Endodermal cell (in vitro differentiated cells): Measurements from ENCODE around the gene CDH18. TPM values are rescaled to one million over a fixed set of nuclear protein-coding genes. Genes with fewer than 3 reads are reported as not detected.

Experiments used
- DNase-seq: peaks from one replicate; pipeline ENCODE4 v3.0.0-alpha.2; 2017
- H3K27ac ChIP-seq: 2 replicates; pipeline ENCODE4 v1.5.1; 2013; ENCODE audit warnings: mild to moderate bottlenecking, low read depth, low read length, moderate library complexity
- H3K27me3 ChIP-seq: 2 replicates; pipeline ENCODE4 v1.6.1; 2013; ENCODE audit warnings: mild to moderate bottlenecking, low read length, moderate library complexity; ENCODE audit not compliant: insufficient read depth, control insufficient read depth, poor library complexity, severe bottlenecking
- H3K36me3 ChIP-seq: 2 replicates; pipeline ENCODE4 v1.7.0; 2013; ENCODE audit warnings: mild to moderate bottlenecking, low read length, moderate library complexity; ENCODE audit not compliant: control insufficient read depth, insufficient read depth
- H3K4me1 ChIP-seq: one replicate; pipeline ENCODE4 v1.7.0; 2013; ENCODE audit warnings: low read length; ENCODE audit not compliant: control insufficient read depth, insufficient read depth
- H3K4me3 ChIP-seq: 2 replicates; pipeline ENCODE4 v1.5.1; 2013; ENCODE audit warnings: mild to moderate bottlenecking, low read length, moderate library complexity
- H3K9ac ChIP-seq: 2 replicates; pipeline ENCODE4 v1.6.1; 2013; ENCODE audit warnings: mild to moderate bottlenecking, low read length, moderate library complexity; ENCODE audit not compliant: poor library complexity, severe bottlenecking; ENCODE audit errors: extremely low read depth
- H3K9me3 ChIP-seq: 2 replicates; pipeline ENCODE4 v1.6.1; 2013; ENCODE audit warnings: mild to moderate bottlenecking, low read length, moderate library complexity; ENCODE audit not compliant: control insufficient read depth
- H3K27ac Mint-ChIP-seq: 2 replicates; pipeline ENCODE4 v1.8.0; 2020; ENCODE audit warnings: mixed read lengths
- H3K27me3 Mint-ChIP-seq: 2 replicates; pipeline ENCODE4 v1.8.0; 2021; ENCODE audit warnings: mild to moderate bottlenecking, mixed read lengths; ENCODE audit not compliant: insufficient read depth
- H3K36me3 Mint-ChIP-seq: 2 replicates; pipeline ENCODE4 v1.8.0; 2020; ENCODE audit warnings: low read depth, mixed read lengths
- H3K4me1 Mint-ChIP-seq: 2 replicates; pipeline ENCODE4 v1.8.0; 2020; ENCODE audit warnings: mixed read lengths
- H3K4me3 Mint-ChIP-seq: 2 replicates; pipeline ENCODE4 v1.8.0; 2020; ENCODE audit warnings: mild to moderate bottlenecking, moderate library complexity, mixed read lengths
- H3K9me3 Mint-ChIP-seq: 2 replicates; pipeline ENCODE4 v1.8.0; 2020; ENCODE audit warnings: mild to moderate bottlenecking, mixed read lengths
- CTCF ChIP-seq: fragments of 200-600 bp; sonication (generic); conservative IDR thresholded peaks from 2 replicates; pipeline ENCODE4 v1.5.0; 2021; ENCODE audit warnings: antibody characterized with exemption, mild to moderate bottlenecking
- WGBS, 2 experiments: methylation state at CpG; one replicate each; pipeline versions ENCODE4 v1.1.5 to v1.1.7; 2013; ENCODE audit warnings: missing lambda C conversion rate in 2 of 2, mixed read lengths in 1 of 2; ENCODE audit not compliant: insufficient coverage in 1 of 2, insufficient read length in 1 of 2; 5-methylcytosine and 5-hydroxymethylcytosine counted together
- total RNA-seq, 2 donors: library from RNA; stranded (reverse); fragmentation: NEBNext Ultra II Directional in 1 of 2; extraction: Animal tissue kit (Norgen Biotek cat#: 25700) in 1 of 2; gene quantifications; 2 replicates in 1 of 2; 3 replicates in 1 of 2; pipeline ENCODE4 v1.2.1, GENCODE V29; 2021

Gene CDH18
- total RNA-seq, 2 donors from 2014 or later, result 0.22 TPM; not detected in 1

GRCh38 chr5:20032896-20033295 lies 44.9 kb upstream of the CDH18 start:
- Mint-ChIP-seq H3K9me3 (peaks cover 4% of the 10 kb centered on the region), H3K4me1 (no peaks in the 10 kb centered on the region), H3K36me3 (no peaks in the 10 kb centered on the region), H3K4me3 (no peak overlapping the region), H3K27ac (no peak overlapping the region), H3K27me3 (no peaks in the 10 kb centered on the region)
- no peaks in the 10 kb centered on the region for H3K27me3 ChIP-seq
- H3K36me3 ChIP-seq, result no peaks in the 10 kb centered on the region
- WGBS, 2 experiments, result 89 to 100% methylated on average over 2 of the region's 2 CpGs
- no peak overlapping the region for H3K9ac ChIP-seq
- no peak overlapping the region for H3K4me3 ChIP-seq
- H3K9me3 ChIP-seq, result no peaks in the 10 kb centered on the region
- no peaks in the 10 kb centered on the region for H3K4me1 ChIP-seq
- DNase-seq, result no peak
- H3K27ac ChIP-seq, result no peak overlapping the region
- TF ChIP-seq CTCF, result no peak

DNA sequence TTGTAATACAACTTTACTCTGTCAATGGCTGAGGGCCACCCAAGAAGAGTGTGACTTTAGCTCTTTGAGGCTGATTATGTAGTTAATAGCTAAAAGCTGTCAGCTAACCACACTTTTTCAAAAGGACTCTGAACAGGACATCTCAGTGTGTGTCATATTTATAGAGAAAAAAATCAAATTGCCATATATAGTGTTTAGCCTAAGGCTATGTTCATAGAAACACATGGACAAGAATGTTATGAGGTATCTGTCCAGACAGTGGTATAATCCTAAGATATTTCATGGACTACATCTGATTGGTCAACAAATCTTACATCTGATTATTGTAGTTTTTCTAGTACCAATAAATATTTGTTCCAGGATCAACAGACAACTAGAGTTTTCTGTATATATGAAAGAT lies 42.1 kb upstream of the CDH18 start:
- TF ChIP-seq CTCF, result no peak
- Histone ChIP-seq H3K9me3 (no peaks in the 10 kb centered on the region), H3K27ac (no peak overlapping the region), H3K9ac (no peak overlapping the region), H3K36me3 (no peaks in the 10 kb centered on the region), H3K27me3 (no peaks in the 10 kb centered on the region), H3K4me3 (no peak overlapping the region), H3K4me1 (no peaks in the 10 kb centered on the region)
- Mint-ChIP-seq H3K27ac (no peak overlapping the region), H3K4me3 (no peak overlapping the region), H3K9me3 (peaks cover 4% of the 10 kb centered on the region), H3K36me3 (no peaks in the 10 kb centered on the region), H3K27me3 (no peaks in the 10 kb centered on the region), H3K4me1 (no peaks in the 10 kb centered on the region)
- no peak for DNase-seq

DNA sequence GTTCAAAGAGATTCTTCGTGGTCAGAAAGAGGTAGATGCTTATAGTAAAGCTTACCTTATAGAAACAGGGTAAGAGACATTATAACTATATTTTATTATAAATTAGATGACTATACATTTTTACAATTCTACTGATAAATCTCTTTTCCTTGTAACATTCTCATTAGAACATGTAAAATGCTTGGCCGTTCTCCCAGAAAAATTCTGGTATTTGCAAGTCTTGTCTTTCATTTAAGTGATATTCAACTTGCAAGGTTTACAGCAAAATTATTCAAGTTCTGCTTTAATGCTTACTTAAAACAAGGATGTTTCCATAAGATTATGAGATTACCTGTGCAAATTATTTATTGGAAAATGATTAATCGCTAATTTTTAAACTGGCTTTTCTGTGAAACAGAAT lies 41.3 kb upstream of the CDH18 start:
- 94% methylated on average over 2 of the region's 3 CpGs; no CpG with 5 or more reads in 1 of the 2 experiments for WGBS, 2 experiments

More for the DNA sequence above, 41.3 kb upstream of the CDH18 start:
- H3K36me3 Mint-ChIP-seq, result no peaks in the 10 kb centered on the region
- no peaks in the 10 kb centered on the region for H3K4me1 Mint-ChIP-seq
- Histone ChIP-seq H3K4me3 (no peak overlapping the region), H3K27ac (no peak overlapping the region), H3K9ac (no peak overlapping the region), H3K9me3 (no peaks in the 10 kb centered on the region), H3K27me3 (no peaks in the 10 kb centered on the region), H3K4me1 (no peaks in the 10 kb centered on the region), H3K36me3 (no peaks in the 10 kb centered on the region)
- no peaks in the 10 kb centered on the region for H3K27me3 Mint-ChIP-seq
- H3K4me3 Mint-ChIP-seq, result no peak overlapping the region
- TF ChIP-seq CTCF, result no peak
- DNase-seq, result no peak
- H3K9me3 Mint-ChIP-seq, result peaks cover under 1% of the 10 kb centered on the region
- no peak overlapping the region for H3K27ac Mint-ChIP-seq
